Stimulated activated CD4-positive, alpha-beta T cell treated with anti-CD3 and anti-CD28 coated beads, Interleukin-2, amount 100 ng/mL, for 4 hours (primary cell): ENCODE results near the gene DUOX2.

Experiments
- DNase-seq: peaks from one replicate; pipeline ENCODE4 v3.0.0-alpha.2; 2020; ENCODE audit warnings: low read depth

The DUOX2 gene

DNA sequence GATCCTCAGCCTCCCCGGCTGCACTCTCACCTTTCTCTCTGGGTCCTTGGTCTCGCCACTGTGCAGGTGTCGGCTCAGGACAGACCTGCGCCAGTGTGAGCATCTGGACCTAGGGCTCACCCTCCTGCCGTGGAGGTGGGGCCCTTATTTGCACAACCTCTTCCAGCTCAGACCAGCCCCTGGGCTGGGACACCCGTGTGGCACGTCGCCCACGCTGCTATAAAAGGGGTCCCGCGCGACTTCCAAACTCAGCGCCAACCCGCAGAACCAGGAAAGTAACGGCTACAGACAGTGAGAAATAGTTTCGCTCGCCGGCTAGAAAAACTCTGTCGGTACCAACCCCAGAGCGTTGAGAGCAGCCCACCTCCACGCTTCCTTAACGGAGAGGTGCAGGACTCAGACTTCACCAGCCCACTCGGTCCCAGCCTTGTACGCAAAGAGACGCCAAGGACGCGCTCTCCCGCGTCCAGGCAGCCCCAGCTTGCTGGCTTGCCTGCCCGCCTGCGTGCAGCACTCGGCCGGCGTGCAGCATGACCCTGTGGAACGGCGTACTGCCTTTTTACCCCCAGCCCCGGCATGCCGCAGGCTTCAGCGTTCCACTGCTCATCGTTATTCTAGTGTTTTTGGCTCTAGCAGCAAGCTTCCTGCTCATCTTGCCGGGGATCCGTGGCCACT is at the start of gene DUOX2, which contains the start of gene DUOXA2:
Gene DUOX2 (minus strand): TSS at position 97 of the 675 bp plus-strand sequence. CDS start 761 bp downstream, outside the sequence.
Gene DUOXA2 (plus strand): TSS at position 251 of the 675 bp plus-strand sequence. CDS start 280 bp downstream, at position 531.
- no peak for DNase-seq

DNA sequence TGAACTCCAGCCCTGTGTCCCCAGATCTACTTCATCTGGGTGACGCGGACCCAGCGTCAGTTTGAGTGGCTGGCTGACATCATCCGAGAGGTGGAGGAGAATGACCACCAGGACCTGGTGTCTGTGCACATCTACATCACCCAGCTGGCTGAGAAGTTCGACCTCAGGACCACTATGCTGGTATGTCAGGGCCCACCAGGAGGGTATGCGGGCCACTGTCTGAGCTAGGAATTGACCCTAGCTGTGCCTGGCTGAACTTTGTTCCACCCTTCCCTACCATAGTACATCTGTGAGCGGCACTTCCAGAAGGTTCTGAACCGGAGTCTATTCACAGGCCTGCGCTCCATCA is 49.5 kb upstream of the DUOX2 start:
- no peak for DNase-seq

DNA sequence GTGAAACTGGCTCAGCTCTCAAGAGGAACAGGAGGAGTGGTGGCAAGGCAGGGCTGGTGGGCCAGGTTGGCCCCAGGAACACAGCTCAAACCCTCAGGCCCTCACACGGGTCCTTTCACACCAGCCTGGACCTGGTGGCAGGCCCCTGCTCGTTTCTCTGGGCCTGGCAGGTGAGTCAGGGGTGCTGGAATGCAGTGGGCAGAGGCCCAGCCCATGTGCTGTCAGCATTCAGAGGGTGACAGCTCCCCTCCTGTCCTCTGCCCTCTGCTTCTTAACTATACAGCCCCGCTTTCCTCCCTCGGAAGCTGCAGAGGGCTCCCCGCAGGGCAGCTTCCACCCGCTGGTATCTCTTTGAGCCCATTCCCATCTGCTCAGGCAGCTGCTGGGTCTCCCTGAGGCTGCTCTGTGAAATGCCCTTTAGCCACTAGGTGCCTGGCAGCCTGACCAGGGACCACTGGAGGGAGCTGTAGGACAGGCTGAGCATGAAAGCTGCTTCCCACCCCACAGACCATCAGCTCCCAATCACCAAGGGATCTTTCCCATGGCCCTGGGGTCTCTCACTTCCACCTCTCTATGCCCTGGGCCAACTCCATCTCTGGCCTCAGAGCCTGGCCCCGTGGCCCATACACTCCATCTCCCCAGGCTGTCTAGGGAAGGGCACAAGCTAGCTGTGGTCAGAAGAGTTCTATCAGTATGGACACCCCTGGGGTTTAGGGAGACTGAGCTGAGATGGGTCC is 49.0 kb upstream of the DUOX2 start:
- peak; percentile 39 for DNase-seq

- no peak for DNase-seq
Measured at GRCh38 chr15:45161666-45162065, 47.7 kb upstream of the DUOX2 start.

GRCh38 chr15:45157974-45158373 is 44.0 kb upstream of the DUOX2 start:
- no peak for DNase-seq

DNA sequence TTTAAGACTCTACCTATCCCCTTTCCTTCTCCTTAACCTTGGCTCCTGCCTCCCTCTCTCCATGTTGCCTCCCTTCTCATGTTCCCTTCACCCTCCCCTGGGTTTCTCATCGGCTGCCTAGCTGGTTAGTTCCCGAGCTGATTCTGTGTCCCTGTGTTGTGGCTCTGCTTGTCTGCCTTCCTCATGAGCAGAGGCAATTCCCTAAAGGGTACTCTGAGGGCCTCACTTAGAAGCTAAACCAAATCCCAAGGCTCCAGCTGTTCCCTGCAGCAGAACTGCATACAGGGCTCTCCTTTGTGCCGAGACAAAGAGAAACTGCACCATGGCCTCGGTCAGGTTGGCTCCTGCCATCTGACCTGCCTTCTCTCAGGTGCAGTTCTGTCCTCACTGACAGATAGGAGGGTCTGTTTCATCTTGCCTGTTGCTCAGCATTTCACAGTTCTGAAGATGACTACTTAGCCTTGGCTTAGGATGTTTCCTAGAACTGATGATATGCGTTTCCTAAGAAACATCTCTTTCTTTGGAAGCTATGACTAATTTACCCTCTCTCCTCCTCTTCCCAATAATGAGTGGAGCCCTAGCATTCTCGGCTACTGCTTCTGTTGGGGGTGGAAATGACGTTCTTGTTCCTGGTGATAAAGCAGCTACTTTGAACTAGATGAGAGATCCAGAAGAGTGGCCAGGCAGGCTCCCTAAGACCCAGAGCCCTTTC is 42.9 kb upstream of the DUOX2 start:
- no peak for DNase-seq

DNA sequence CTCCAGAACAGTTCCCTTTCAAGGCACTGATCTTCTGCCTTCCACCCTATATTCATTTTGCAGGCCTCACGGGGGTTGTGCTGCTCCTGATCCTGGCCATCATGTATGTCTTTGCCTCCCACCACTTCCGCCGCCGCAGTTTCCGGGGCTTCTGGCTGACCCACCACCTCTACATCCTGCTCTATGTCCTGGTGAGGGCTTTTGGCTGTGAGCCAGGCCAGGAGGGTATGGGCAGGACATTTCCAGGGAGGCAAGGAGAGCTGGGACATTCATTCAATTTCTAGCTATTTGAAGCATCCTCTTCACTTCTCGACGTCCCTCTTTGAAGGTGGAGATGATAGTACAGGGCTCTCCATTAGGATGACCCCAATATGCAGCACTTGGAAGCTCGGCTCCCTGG is 41.8 kb upstream of the DUOX2 start:
- no peak for DNase-seq

- DNase-seq: no peak
Measured at GRCh38 chr15:45151998-45152828, 38.2 kb upstream of the DUOX2 start.

GRCh38 chr15:45150997-45151396 is 37.0 kb upstream of the DUOX2 start:
- DNase-seq: no peak

DNA sequence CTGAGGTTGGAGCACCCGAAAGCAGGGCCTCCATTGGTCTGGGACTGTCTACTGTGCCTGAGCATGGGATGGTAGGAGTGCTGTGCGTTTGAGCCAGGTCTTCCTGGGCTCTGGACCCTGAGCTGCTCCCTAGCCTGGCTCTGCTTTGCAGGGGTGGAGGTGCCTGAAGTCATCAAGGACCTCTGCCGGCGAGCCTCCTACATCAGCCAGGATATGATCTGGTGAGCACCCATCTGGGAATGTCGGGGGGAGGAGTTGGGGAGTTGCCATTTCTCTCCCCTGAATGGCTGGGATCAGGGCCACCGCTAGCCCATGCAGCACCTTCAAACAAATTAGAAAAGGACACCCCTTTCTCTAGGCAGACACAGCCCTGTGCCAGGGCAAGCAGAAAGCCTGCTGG is 36.5 kb upstream of the DUOX2 start:
- DNase-seq: no peak

DNA sequence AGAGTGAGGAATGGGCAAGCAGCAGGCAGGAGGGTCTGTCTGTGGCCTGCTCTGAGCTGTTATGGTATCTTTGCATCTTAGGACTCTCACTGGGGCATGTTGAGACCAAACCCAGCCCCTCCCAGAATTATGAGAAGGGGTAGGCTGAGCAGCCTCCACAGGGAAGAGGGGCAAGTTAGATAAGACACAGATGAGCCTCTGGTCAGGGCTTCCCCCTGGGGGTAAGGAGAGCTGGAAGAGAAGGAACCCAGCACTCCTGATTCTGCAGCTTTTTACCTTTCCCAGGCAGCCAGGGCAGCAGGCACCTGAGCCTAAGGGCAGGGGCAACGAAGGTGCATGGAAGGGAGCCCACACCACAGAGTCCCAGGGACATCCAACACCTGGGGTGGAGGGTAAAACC is 35.1 kb upstream of the DUOX2 start:
- DNase-seq: no peak

DNA sequence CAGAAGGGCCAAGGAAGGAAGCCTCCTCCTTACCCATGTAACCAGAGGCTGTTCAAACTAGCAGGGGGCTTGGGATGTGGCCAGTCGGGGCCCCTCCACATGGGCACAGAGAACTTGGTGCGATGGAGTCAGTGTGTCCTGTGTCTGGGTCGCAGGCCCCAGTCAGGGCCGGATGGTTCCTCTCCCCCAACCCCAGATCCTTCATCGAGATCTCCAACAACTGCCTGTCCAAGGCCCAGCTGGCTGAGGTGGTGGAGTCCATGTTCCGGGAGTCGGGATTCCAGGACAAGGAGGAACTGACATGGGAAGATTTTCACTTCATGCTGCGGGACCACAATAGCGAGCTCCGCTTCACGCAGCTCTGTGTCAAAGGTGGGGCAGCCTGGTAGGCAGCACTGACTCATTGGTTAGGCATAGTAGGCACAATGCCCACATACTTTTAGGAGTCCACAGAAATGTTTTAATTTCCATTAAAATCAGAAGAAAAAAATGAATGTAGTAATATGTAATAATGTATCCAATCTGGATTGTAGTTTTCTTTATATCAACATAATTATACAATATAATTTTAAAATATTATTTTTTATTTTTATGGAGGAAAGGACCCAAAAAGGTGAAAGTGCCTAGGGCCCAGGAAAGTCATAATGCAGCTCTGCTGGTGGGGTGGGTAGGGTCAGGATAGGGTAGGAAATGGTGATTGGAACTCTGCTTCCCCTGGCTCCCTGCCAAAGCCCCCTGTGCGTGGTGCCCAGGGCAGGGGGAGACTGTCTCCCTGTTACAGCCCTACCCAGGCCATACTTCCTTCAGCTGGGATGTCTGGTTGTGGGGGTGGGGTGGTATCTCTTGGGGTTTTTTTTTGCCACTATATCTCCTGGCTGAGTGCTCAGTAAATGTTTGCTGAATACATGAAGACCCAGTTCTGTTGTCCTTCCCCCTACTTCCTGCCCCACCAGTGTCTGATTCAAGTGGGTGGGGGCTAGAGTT is 34.4 kb upstream of the DUOX2 start:
- no peak for DNase-seq

- no peak for DNase-seq
Measured at GRCh38 chr15:45147606-45148005, 33.6 kb upstream of the DUOX2 start.

DNA sequence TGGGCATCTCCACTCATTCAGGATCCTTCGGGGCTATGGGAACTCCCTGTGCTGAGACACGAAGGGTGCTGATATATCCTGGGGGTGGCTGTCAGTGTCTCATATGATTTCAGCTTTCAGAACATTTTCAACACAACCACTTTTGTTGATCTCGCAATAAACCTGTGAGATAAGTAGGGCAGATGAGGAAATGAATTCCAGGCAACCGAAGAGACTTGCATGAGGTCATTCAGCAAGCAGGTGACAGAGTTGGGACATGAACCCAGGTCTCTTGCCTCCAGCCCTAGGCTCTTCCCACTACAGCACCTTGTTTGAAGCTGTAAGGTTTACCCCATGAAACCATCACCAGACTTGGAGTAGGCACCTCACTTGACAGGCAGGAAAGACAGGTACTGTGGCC is 32.4 kb upstream of the DUOX2 start:
- no peak for DNase-seq

GRCh38 chr15:45144775-45145174 is 30.8 kb upstream of the DUOX2 start:
- DNase-seq: no peak

- DNase-seq: no peak
Measured at GRCh38 chr15:45143946-45144345, 30.0 kb upstream of the DUOX2 start.

DNA sequence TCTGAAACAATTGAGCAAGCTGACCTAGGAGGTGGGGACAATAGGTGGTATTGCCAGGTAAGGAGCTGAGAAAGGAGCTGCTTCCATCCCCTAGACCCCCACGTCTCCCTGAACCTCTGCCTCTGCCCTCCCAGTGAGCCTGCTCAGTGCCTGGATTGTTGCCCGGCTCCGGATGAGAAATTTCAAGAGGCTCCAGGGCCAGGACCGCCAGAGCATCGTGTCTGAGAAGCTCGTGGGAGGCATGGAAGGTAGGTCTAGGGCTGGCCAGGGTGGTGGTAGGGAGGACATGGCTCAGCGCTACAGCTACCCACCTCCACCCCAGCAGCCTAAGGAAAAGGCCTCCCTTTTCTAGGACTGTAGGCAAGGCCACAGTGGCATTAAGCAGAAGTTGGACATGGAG is 29.1 kb upstream of the DUOX2 start:
- DNase-seq: no peak

GRCh38 chr15:45141386-45141785 is 27.4 kb upstream of the DUOX2 start:
- DNase-seq: no peak

GRCh38 chr15:45140557-45141250 is 26.7 kb upstream of the DUOX2 start:
- DNase-seq: no peak

- no peak for DNase-seq
Measured at GRCh38 chr15:45139770-45140169, 25.8 kb upstream of the DUOX2 start.
